Ovary (tissue), 9 donors: ENCODE data around the gene PIK3R1. TPM values are rescaled to one million over a fixed set of nuclear protein-coding genes. Genes with fewer than 3 reads are reported as not detected.

Experiments
- DNase-seq, 5 donors: peaks; one replicate each; pipeline ENCODE4 v3.0.0-alpha.2; 2019 to 2020
- H3K27ac ChIP-seq, 2 donors: fragments of 200-600 bp; one replicate each; pipeline versions ENCODE4 v1.5.1 to v1.8.0; 2019 to 2022
- H3K27me3 ChIP-seq: fragments of 200-600 bp; one replicate; pipeline ENCODE4 v1.8.0; 2022
- H3K36me3 ChIP-seq: fragments of 200-600 bp; sonication (generic); one replicate; pipeline ENCODE4 v1.5.1; 2019
- H3K4me1 ChIP-seq: one replicate; pipeline ENCODE4 v1.8.1; 2013; ENCODE audit warnings: mild to moderate bottlenecking, moderate library complexity; ENCODE audit not compliant: insufficient read depth
- H3K4me3 ChIP-seq: fragments of 200-600 bp; sonication (generic); one replicate; pipeline ENCODE4 v1.5.1; 2017
- H3K9me3 ChIP-seq, 2 donors: fragments of 200-600 bp in 1 of 2; sonication (generic) in 1 of 2; one replicate each; pipeline versions ENCODE4 v1.5.1 to v1.8.1; 2013 to 2019; ENCODE audit warnings: mild to moderate bottlenecking in 1 of 2, moderate library complexity in 1 of 2
- EP300 ChIP-seq: sonication (generic); formaldehyde crosslinking; IDR thresholded peaks from one replicate; pipeline ENCODE4 v1.6.1; 2017; ENCODE audit warnings: antibody characterized with exemption
- POLR2A ChIP-seq: fragments of 450-650 bp; IDR thresholded peaks from one replicate; pipeline ENCODE4 v1.6.1; 2017; ENCODE audit warnings: antibody characterized with exemption, mild to moderate bottlenecking, moderate library complexity
- WGBS, 3 donors: extraction: QIAGEN DNeasy Blood & Tissue Kit in 1 of 3; methylation state at CpG; one replicate each; pipeline versions ENCODE4 v1.1.5 to v1.1.7; 2013 to 2017; 5-methylcytosine and 5-hydroxymethylcytosine counted together
- intact Hi-C, 4 donors: fragments of 100-400 bp; cut with DNase I; formaldehyde crosslinking; loops; one replicate each; pipeline versions ENCODE4 v1.11.0 to v1.15.1; 2022 to 2023
- polyA plus RNA-seq, 2 donors: library from polyadenylated mRNA; stranded (reverse); fragments of 200-250 nt in 1 of 2; fragments of 350-450 nt in 1 of 2; fragmentation: Illumina TruSeq in 1 of 2; extraction: RNeasy Lipid Tissue Mini Kit (QIAGEN cat#74804) in 1 of 2; gene quantifications; one replicate each; pipeline ENCODE4 v1.2.3, GENCODE V29; 2013 to 2014
- total RNA-seq, 7 donors: library from RNA; depleted of rRNA in 2 of 7; stranded (reverse); fragments of >200 nt in 2 of 7; fragmentation: NEBNext Ultra II Directional in 3 of 7; extraction: Animal tissue kit (Norgen Biotek cat#: 25700) in 3 of 7; gene quantifications; one replicate each; pipeline versions ENCODE4 v1.1.0 to v1.2.4, GENCODE V29; 2016 to 2023
- TF ChIP-seq, protein P1 (sequence below), 3 donors: fragments of 450-650 bp in 2 of 3; fragments of 200-600 bp in 1 of 3; IDR thresholded peaks; one replicate each; pipeline versions ENCODE4 v1.5.1 to v1.8.0; 2016 to 2022; ENCODE audit warnings: antibody characterized with exemption in 3 of 3, mild to moderate bottlenecking in 1 of 3
- donor health status: DM: no; HTN: no; CAD: no; lungs with moderate emphysema.
- donor health status: DM: no; HTN: no; CAD: no.
- donor health status: Bipolar disorder and iron deficiency.
- donor health status: DM: yes; HTN: yes; CAD: no.
- donor health status: DM: no; HTN: no; CAD: no.
- donor health status: DM: yes; HTN: yes; CAD: no.

PIK3R1 gene
- total and polyA plus RNA-seq, 9 donors: 25.2 to 206 (median 81.2) TPM

- 6 to 11% (median 6%) methylated on average over 5 of the region's 5 CpGs for WGBS, 3 donors
- peaks cover 4% of the 10 kb centered on the region for H3K4me1 ChIP-seq
- H3K36me3 ChIP-seq: no peaks in the 10 kb centered on the region
- intact Hi-C loops: loop anchor here in 3 of 4 donors (5.0 to 10.0 kb wide), 3 partner anchors 35 to 973 kb away; no protein-coding TSS in a partner anchor
- TF ChIP-seq EP300 (no peak), POLR2A (no peak)
- TF ChIP-seq, protein P1, sequence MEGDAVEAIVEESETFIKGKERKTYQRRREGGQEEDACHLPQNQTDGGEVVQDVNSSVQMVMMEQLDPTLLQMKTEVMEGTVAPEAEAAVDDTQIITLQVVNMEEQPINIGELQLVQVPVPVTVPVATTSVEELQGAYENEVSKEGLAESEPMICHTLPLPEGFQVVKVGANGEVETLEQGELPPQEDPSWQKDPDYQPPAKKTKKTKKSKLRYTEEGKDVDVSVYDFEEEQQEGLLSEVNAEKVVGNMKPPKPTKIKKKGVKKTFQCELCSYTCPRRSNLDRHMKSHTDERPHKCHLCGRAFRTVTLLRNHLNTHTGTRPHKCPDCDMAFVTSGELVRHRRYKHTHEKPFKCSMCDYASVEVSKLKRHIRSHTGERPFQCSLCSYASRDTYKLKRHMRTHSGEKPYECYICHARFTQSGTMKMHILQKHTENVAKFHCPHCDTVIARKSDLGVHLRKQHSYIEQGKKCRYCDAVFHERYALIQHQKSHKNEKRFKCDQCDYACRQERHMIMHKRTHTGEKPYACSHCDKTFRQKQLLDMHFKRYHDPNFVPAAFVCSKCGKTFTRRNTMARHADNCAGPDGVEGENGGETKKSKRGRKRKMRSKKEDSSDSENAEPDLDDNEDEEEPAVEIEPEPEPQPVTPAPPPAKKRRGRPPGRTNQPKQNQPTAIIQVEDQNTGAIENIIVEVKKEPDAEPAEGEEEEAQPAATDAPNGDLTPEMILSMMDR (IDR thresholded peaks at IDR 0.05): no peak
- peak in 2 of 5 donors; percentile 40 to 44 for DNase-seq
- peak overlapping the region; percentile 98 for H3K4me3 ChIP-seq
- H3K27me3 ChIP-seq: no peaks in the 10 kb centered on the region
- peak overlapping the region in 1 of 2 donors; percentile 0 for H3K27ac ChIP-seq
- H3K9me3 ChIP-seq: no peaks in the 10 kb centered on the region
These were observed 2.0 kb downstream of the PIK3R1 start for GRCh38 chr5:68217528-68217927.

- Histone ChIP-seq H3K9me3 (no peaks in the 10 kb centered on the region), H3K27me3 (no peaks in the 10 kb centered on the region), H3K36me3 (no peaks in the 10 kb centered on the region), H3K4me3 (peak overlapping the region; percentile 98), H3K27ac (no peak overlapping the region), H3K4me1 (peaks cover 9% of the 10 kb centered on the region)
- WGBS, 3 donors: 84 to 93% (median 85%) methylated on average over 3 of the region's 3 CpGs
- no peak for TF ChIP-seq POLR2A
- TF ChIP-seq, protein P1 (IDR thresholded peaks at IDR 0.05): no peak
- TF ChIP-seq EP300: no peak
- intact Hi-C loops: loop anchor here in 3 of 4 donors (5.0 to 10.0 kb wide), 3 partner anchors 33 to 974 kb away; no protein-coding TSS in a partner anchor
- no peak for DNase-seq
These were observed 3.7 kb downstream of the PIK3R1 start for GRCh38 chr5:68219161-68219816.

GRCh38 chr5:68220260-68220659 is 4.7 kb downstream of the PIK3R1 start:
- no peaks in the 10 kb centered on the region for H3K9me3 ChIP-seq
- no peak for DNase-seq
- peaks cover 12% of the 10 kb centered on the region for H3K4me1 ChIP-seq
- no peak overlapping the region for H3K4me3 ChIP-seq
- 91 to 99% (median 98%) methylated on average over 7 of the region's 7 CpGs for WGBS, 3 donors
- H3K27ac ChIP-seq: no peak overlapping the region
- intact Hi-C loops: no loop called here
- no peaks in the 10 kb centered on the region for H3K36me3 ChIP-seq
- no peaks in the 10 kb centered on the region for H3K27me3 ChIP-seq
- TF ChIP-seq POLR2A (no peak), EP300 (no peak)
- TF ChIP-seq, protein P1 (IDR thresholded peaks at IDR 0.05): no peak

GRCh38 chr5:68220914-68221313 is 5.4 kb downstream of the PIK3R1 start:
- Histone ChIP-seq H3K4me1 (peaks cover 14% of the 10 kb centered on the region), H3K27ac (no peak overlapping the region), H3K36me3 (no peaks in the 10 kb centered on the region), H3K4me3 (no peak overlapping the region), H3K9me3 (no peaks in the 10 kb centered on the region), H3K27me3 (no peaks in the 10 kb centered on the region)
- 87 to 93% (median 91%) methylated on average over 2 of the region's 2 CpGs for WGBS, 3 donors
- TF ChIP-seq, protein P1 (IDR thresholded peaks at IDR 0.05): no peak
- TF ChIP-seq EP300 (no peak), POLR2A (no peak)
- DNase-seq: no peak
- intact Hi-C loops: no loop called here
